Astrocyte (in vitro differentiated cells and primary cell): Measurements from ENCODE around the gene OPCML. TPM values are rescaled to one million over a fixed set of nuclear protein-coding genes. Genes with fewer than 3 reads are reported as not detected.

ENCODE experiments used
- DNase-seq: peaks from one replicate; pipeline ENCODE4 v3.0.0-alpha.2; 2010; ENCODE audit warnings: low read depth
- FAIRE-seq: peaks from 2 replicates; lab custom pipeline; 2011; peaks lifted over from hg19 to GRCh38; lab: Jason Lieb, UNC
- H2AFZ ChIP-seq: 2 replicates; pipeline ENCODE4 v1.6.0; 2012; ENCODE audit warnings: low read depth, low read length, inconsistent platforms
- H3K27ac ChIP-seq: 2 replicates; pipeline ENCODE4 v1.5.1; 2011; ENCODE audit warnings: low read depth, low read length, inconsistent platforms
- H3K27me3 ChIP-seq: 2 replicates; pipeline ENCODE4 v1.6.0; 2011; ENCODE audit warnings: low read length, inconsistent platforms; ENCODE audit not compliant: insufficient read depth
- H3K36me3 ChIP-seq: 2 replicates; pipeline ENCODE4 v1.5.1; 2011; ENCODE audit warnings: low read length, inconsistent platforms; ENCODE audit not compliant: insufficient read depth
- H3K4me1 ChIP-seq: 2 replicates; pipeline ENCODE4 v1.5.1; 2011; ENCODE audit warnings: low read length, inconsistent platforms; ENCODE audit not compliant: insufficient read depth
- H3K4me2 ChIP-seq: 2 replicates; pipeline ENCODE4 v1.6.0; 2012; ENCODE audit warnings: low read length, inconsistent platforms
- H3K4me3 ChIP-seq: 2 replicates; pipeline ENCODE4 v1.5.1; 2011; ENCODE audit warnings: low read depth, mild to moderate bottlenecking, low read length, inconsistent platforms; ENCODE audit not compliant: insufficient read depth
- H3K79me2 ChIP-seq: 2 replicates; pipeline ENCODE4 v1.6.0; 2012; ENCODE audit warnings: mild to moderate bottlenecking, low read length, inconsistent platforms; ENCODE audit not compliant: insufficient read depth
- H3K9ac ChIP-seq: 2 replicates; pipeline ENCODE4 v1.6.0; 2012; ENCODE audit warnings: mild to moderate bottlenecking, low read length, inconsistent platforms
- H3K9me3 ChIP-seq: 2 replicates; pipeline ENCODE4 v1.5.1; 2012; ENCODE audit warnings: low read depth, mild to moderate bottlenecking, low read length, inconsistent platforms; ENCODE audit not compliant: insufficient read depth
- H4K20me1 ChIP-seq: 2 replicates; pipeline ENCODE4 v1.6.0; 2012; ENCODE audit warnings: low read length, inconsistent platforms; ENCODE audit not compliant: insufficient read depth
- H3K27ac Mint-ChIP-seq: one replicate; pipeline ENCODE4 v1.8.0; 2021; ENCODE audit warnings: mild to moderate bottlenecking, mixed read lengths; ENCODE audit not compliant: unreplicated experiment
- H3K27me3 Mint-ChIP-seq: one replicate; pipeline ENCODE4 v1.8.0; 2021; ENCODE audit warnings: low read depth, mixed read lengths; ENCODE audit not compliant: unreplicated experiment
- H3K36me3 Mint-ChIP-seq: one replicate; pipeline ENCODE4 v1.8.0; 2021; ENCODE audit warnings: low read depth, mixed read lengths; ENCODE audit not compliant: unreplicated experiment
- H3K4me1 Mint-ChIP-seq: one replicate; pipeline ENCODE4 v1.8.0; 2021; ENCODE audit warnings: low read depth, mixed read lengths; ENCODE audit not compliant: unreplicated experiment
- H3K4me3 Mint-ChIP-seq: one replicate; pipeline ENCODE4 v1.8.0; 2021; ENCODE audit warnings: mild to moderate bottlenecking, moderate library complexity, mixed read lengths; ENCODE audit not compliant: unreplicated experiment
- H3K9me3 Mint-ChIP-seq: one replicate; pipeline ENCODE4 v1.8.0; 2021; ENCODE audit warnings: mild to moderate bottlenecking, mixed read lengths; ENCODE audit not compliant: unreplicated experiment
- CTCF ChIP-seq: IDR thresholded peaks from 2 replicates; pipeline ENCODE4 v1.5.1; 2011; ENCODE audit warnings: low read depth, mild to moderate bottlenecking, inconsistent platforms, low read length, moderate library complexity; ENCODE audit not compliant: insufficient read depth
- EZH2 ChIP-seq: IDR thresholded peaks from 2 replicates; pipeline ENCODE4 v1.6.1; 2012; ENCODE audit warnings: mild to moderate bottlenecking, low read length, inconsistent platforms; ENCODE audit not compliant: insufficient read depth
- total RNA-seq: library from RNA; stranded (reverse); gene quantifications from 2 replicates; pipeline ENCODE4 v1.2.1, GENCODE V29; 2021

OPCML gene
- total RNA-seq, 1 donor from 2014 or later: 7.9 TPM

- no peaks in the 10 kb centered on the region for H4K20me1 ChIP-seq
- H3K27me3 ChIP-seq: no peaks in the 10 kb centered on the region
- H3K27me3 Mint-ChIP-seq: peaks cover under 1% of the 10 kb centered on the region
- no peak overlapping the region for H3K4me2 ChIP-seq
- H3K4me1 Mint-ChIP-seq: peaks cover 14% of the 10 kb centered on the region
- H3K27ac Mint-ChIP-seq: no peak overlapping the region
- no peak overlapping the region for H3K4me3 ChIP-seq
- TF ChIP-seq CTCF (no peak), EZH2 (no peak)
- H3K27ac ChIP-seq: no peak overlapping the region
- no peak overlapping the region for H3K9ac ChIP-seq
- no peaks in the 10 kb centered on the region for H3K79me2 ChIP-seq
- H3K4me1 ChIP-seq: no peaks in the 10 kb centered on the region
- no peak overlapping the region for H2AFZ ChIP-seq
- DNase-seq (peak; percentile 36), FAIRE-seq (no peak)
- no peaks in the 10 kb centered on the region for H3K9me3 ChIP-seq
- no peak overlapping the region for H3K4me3 Mint-ChIP-seq
- no peaks in the 10 kb centered on the region for H3K36me3 ChIP-seq
- peaks cover 4% of the 10 kb centered on the region for H3K9me3 Mint-ChIP-seq
- no peaks in the 10 kb centered on the region for H3K36me3 Mint-ChIP-seq
Observed at GRCh38 chr11:132520199-132520598, 1012.1 kb downstream of the OPCML start.

DNA sequence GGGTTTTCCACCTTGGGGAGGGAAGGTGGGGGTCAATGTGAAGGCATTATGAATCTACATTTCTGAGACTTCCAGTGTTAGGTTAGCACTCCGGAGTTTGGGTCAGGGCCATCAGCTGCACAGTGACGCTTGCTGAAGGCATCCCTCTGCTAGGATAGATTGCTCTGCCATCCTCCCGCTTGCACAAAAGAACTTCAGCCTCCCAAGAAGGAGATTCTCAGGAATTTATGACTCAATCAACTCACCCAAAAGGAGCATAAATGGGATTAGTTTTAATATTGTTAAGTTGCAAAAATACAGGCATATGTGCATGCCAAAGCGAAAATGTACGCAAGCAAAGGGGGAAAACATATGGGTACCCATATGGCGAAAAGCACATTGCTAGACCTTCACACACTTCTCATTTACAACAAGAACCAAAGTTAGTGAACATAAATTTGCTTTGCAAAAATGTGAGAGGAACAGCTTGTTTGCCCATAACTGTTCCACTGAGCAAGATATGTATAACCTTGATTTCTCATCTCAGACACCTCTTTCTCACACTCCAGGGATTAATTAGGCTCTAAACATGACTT, 1013.0 kb downstream of the OPCML start:
- H3K4me3 Mint-ChIP-seq: no peak overlapping the region
- no peaks in the 10 kb centered on the region for H3K79me2 ChIP-seq
- H3K9ac ChIP-seq: no peak overlapping the region
- peaks cover 14% of the 10 kb centered on the region for H3K4me1 Mint-ChIP-seq
- no peak for TF ChIP-seq CTCF
- no peak for TF ChIP-seq EZH2
- no peaks in the 10 kb centered on the region for H3K36me3 Mint-ChIP-seq
- H3K27me3 ChIP-seq: no peaks in the 10 kb centered on the region
- H3K4me3 ChIP-seq: no peak overlapping the region
- H3K4me2 ChIP-seq: no peak overlapping the region
- peak; percentile 62 for DNase-seq
- no peak overlapping the region for H2AFZ ChIP-seq
- peaks cover 9% of the 10 kb centered on the region for H3K27me3 Mint-ChIP-seq
- H3K27ac Mint-ChIP-seq: no peak overlapping the region
- H3K36me3 ChIP-seq: no peaks in the 10 kb centered on the region
- FAIRE-seq: no peak
- H3K27ac ChIP-seq: no peak overlapping the region
- peaks cover 4% of the 10 kb centered on the region for H3K9me3 Mint-ChIP-seq
- H4K20me1 ChIP-seq: no peaks in the 10 kb centered on the region
- H3K9me3 ChIP-seq: no peaks in the 10 kb centered on the region
- H3K4me1 ChIP-seq: no peaks in the 10 kb centered on the region

GRCh38 chr11:132504501-132505041, 1027.7 kb downstream of the OPCML start:
- Mint-ChIP-seq H3K36me3 (no peaks in the 10 kb centered on the region), H3K4me1 (peaks cover 8% of the 10 kb centered on the region), H3K4me3 (no peak overlapping the region), H3K9me3 (peaks cover 8% of the 10 kb centered on the region), H3K27ac (no peak overlapping the region), H3K27me3 (peaks cover 9% of the 10 kb centered on the region)
- Histone ChIP-seq H3K9me3 (no peaks in the 10 kb centered on the region), H4K20me1 (no peaks in the 10 kb centered on the region), H3K9ac (no peak overlapping the region), H2AFZ (no peak overlapping the region), H3K4me3 (no peak overlapping the region), H3K36me3 (no peaks in the 10 kb centered on the region), H3K4me2 (no peak overlapping the region), H3K4me1 (no peaks in the 10 kb centered on the region), H3K27ac (no peak overlapping the region), H3K27me3 (no peaks in the 10 kb centered on the region), H3K79me2 (no peaks in the 10 kb centered on the region)
- TF ChIP-seq CTCF: no peak
- no peak for TF ChIP-seq EZH2
- no peak for FAIRE-seq
- no peak for DNase-seq
